Activated gamma-delta T cell (primary cell): ENCODE data around the gene DMP1.
"Not testable (repeated sequence)": the region's sequence is repeated elsewhere in the genome, so short reads cannot be mapped to it uniquely, and the experiment has no call there.

ENCODE experiments used
- DNase-seq: peaks from one replicate; lab custom pipeline; 2025; lab: John Stamatoyannopoulos, UW

The DMP1 gene

DNA sequence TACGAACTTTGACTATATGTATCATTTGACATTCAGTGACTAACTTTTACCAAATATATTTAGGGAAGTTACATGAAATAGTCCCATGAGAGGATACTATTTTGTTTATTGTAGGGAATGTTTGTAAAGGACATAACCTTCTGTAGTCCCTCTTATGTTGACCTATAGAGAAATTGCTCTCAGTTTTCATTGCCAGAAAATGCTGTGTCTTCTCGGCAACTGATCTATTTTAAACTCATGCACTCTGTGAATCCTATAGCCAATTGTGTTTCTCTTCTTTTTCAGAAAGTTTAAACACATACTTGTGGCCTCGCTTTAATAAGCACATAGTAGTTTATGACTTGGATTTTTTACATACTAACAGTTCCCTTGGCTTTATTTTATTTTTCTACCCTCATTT is 38.2 kb downstream of the DMP1 start:
- no peak for DNase-seq

DNA sequence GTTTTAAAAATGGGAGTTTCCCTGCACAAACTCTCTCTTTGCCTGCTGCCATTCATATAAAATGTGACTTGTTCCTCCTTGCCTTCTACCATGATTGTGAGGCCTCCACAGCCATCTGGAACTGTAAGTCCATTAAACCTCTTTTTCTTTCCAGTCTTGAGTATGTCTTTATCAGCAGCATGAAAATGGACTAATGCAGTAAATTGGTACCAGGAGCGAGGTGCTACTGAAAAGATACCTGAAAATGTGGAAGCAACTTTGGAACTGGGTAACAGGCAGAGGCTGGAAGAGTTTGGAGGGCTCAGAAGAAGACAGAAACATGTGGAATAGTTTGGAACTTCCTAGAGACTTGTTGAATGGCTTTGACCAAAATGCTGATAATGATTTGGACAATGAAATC is 40.9 kb downstream of the DMP1 start:
- DNase-seq = not testable (repeated sequence)

DNA sequence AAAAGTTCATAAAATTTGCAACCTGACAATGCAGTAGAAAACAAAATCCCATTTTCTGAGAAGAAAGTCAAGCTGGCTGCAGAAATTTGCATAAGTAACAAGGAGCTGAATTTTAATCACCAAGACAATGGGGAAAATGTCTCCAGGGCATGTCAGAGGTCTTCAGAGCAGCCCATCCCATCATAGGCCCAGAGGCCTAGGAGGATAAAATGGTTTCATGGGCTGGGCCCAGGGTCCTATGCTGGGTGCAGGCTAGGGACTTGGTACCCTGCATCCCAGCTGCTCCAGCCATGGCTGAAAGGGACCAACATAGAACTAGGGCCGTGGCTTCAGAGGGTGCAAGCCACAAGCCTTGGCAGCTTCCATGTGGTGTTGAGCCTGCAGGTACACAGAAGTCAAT is 42.0 kb downstream of the DMP1 start:
- not testable (repeated sequence) for DNase-seq

DNA sequence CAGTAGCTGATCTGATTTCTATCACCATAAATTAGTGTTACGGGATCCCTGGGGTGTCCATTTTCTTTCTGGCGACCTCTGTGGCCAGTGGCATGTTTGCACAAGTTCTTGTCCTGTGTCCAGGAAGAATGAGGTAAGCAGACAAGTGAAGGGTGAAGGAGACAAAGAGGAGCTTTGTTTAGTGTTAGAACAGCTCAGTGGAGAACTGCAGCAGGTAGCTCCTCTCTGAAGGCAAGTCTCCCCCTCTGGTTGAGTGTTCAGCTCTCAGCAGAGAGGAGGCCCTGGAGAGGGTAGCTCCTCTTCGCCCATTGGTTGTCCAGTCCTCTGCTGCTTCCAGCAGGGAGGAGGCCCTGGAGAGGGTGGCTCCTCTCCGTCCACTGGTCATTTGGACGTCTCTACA is 47.2 kb downstream of the DMP1 start:
- no peak for DNase-seq

DNA sequence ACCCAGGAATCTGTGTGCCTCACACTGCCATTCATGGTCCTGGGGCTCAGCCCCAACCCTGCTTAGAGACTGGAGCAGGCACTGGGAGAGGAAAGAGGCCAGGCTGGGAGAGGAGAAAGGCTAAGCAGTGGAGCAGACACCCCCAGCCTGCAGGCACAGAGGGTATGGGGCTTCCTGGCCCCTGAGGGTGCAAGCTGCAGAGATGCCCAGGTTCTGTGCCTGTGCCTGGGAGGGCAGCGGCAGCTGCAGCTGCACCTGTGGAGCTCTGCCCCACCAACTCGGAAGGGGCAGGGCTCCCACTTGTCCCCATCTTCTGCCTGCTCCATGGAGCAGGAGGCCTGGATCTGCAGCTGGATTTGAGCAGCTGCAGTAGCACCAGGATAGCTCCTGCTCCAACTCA is 47.9 kb downstream of the DMP1 start:
- no peak for DNase-seq

DNA sequence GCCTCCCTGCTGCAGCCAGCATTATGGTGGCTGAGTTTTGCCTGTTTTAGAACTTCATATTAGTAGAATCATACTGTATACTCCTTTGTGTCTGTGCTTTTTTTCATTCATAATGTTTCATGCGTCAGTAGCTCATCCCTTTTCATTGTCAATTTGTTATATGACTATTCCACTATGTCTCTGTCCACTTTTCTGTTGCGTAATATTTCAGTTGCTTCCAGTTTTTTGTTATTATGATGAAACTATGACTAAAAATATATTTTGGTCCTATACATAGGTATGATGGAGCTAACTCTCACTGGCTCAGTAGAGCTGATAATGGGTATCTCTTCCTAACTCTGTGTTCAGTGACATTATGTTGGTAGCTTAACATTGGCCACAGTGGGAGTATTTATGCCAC is 48.3 kb downstream of the DMP1 start:
- no peak for DNase-seq

DNA sequence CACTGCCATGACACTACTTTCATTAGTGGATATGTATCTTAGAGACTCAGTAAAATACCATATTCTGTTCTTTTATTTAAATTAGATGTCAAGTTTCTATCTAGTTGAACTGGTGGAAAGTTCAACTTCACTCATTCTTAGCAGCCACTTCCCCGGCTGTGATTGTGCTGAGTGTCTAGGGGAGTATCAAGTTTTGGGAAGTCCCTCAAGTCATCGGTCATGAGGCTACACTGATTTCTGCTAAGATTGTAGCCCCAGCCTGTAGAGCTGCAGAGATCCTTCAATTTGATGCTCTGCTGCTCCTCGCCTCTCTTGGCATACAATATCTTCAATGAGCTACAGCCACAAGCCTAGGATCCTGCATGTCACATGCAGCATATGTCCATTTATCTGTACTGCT is 53.9 kb downstream of the DMP1 start:
- no peak for DNase-seq

DNA sequence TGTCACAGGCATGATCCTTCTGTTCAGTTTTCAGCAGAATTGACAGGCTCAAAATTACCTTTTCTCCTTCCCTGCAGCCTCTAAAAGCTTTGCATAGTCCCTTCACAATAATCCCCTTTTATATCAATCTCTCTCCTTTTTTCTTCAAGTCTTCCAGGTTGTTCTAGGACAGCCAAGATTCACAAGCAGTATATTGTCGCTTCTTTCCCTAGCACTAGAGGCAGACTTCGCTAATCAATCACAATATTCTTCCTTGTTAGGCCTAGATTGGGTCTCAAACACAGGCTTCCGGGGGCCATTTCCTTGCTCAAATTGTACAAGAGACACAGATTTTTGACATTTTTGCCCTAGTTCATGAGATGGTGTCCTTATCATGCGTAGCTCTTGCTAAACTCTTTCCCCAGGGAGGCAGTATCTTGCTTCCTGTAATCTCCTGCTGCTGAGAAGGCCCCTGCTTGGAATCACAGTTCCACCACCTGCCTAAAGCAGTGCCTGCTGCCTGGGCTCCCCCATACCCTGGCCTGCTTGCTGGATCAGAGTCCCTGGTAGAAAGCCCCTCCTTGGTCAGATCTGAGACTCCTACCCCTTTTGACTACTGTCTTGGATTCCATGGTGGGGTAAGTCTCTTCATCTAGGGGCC is 57.3 kb downstream of the DMP1 start:
- DNase-seq = no peak
